H9 (cell line): ENCODE results near the gene HLA-DOB. TPM values are rescaled to one million over a fixed set of nuclear protein-coding genes. Genes with fewer than 3 reads are reported as not detected.

Experiments used
- DNase-seq: peaks from one replicate; pipeline ENCODE4 v3.0.0-alpha.2; 2017
- H2AFZ ChIP-seq: one replicate; pipeline ENCODE4 v1.6.1; 2013; ENCODE audit warnings: mild to moderate bottlenecking, low read length, control low read depth, moderate library complexity
- H2AK5ac ChIP-seq: 2 replicates; pipeline ENCODE4 v1.6.1; 2013; ENCODE audit warnings: low read length, control low read depth, mixed read lengths; ENCODE audit not compliant: insufficient read length
- H2BK120ac ChIP-seq: one replicate; pipeline ENCODE4 v1.6.1; 2013; ENCODE audit warnings: low read depth, mild to moderate bottlenecking, low read length, control low read depth, inconsistent platforms; ENCODE audit not compliant: poor library complexity, severe bottlenecking
- H2BK12ac ChIP-seq: 2 replicates; pipeline ENCODE4 v1.6.1; 2013; ENCODE audit warnings: low read length, control low read depth, mixed read lengths, low read depth; ENCODE audit not compliant: insufficient read length
- H2BK15ac ChIP-seq: 2 replicates; pipeline ENCODE4 v1.6.1; 2013; ENCODE audit warnings: low read depth, low read length, control low read depth
- H2BK20ac ChIP-seq: one replicate; pipeline ENCODE4 v1.6.1; 2013; ENCODE audit warnings: low read depth, mild to moderate bottlenecking, low read length, control low read depth, inconsistent platforms; ENCODE audit not compliant: poor library complexity, severe bottlenecking
- H2BK5ac ChIP-seq: 2 replicates; pipeline ENCODE4 v1.6.1; 2013; ENCODE audit warnings: low read length, control low read depth, mixed read lengths; ENCODE audit not compliant: insufficient read length
- H3K14ac ChIP-seq: 2 replicates; pipeline ENCODE4 v1.6.1; 2013; ENCODE audit warnings: low read length, control low read depth; ENCODE audit not compliant: insufficient read depth
- H3K18ac ChIP-seq: 2 replicates; pipeline ENCODE4 v1.6.1; 2013; ENCODE audit warnings: low read depth, mild to moderate bottlenecking, mixed read lengths, low read length, control low read depth; ENCODE audit not compliant: insufficient read length
- H3K23ac ChIP-seq: 2 replicates; pipeline ENCODE4 v1.6.1; 2013; ENCODE audit warnings: low read length, control low read depth, mixed read lengths, low read depth; ENCODE audit not compliant: insufficient read length
- H3K23me2 ChIP-seq: 2 replicates; pipeline ENCODE4 v1.6.1; 2013; ENCODE audit warnings: low read depth, mild to moderate bottlenecking, mixed read lengths, low read length, control low read depth; ENCODE audit not compliant: insufficient read length, poor library complexity, severe bottlenecking
- H3K27ac ChIP-seq: 2 replicates; pipeline ENCODE4 v1.5.1; 2013; ENCODE audit warnings: low read length, control low read depth, mixed read lengths, low read depth; ENCODE audit not compliant: insufficient read length
- H3K27me3 ChIP-seq: 2 replicates; pipeline ENCODE4 v1.6.1; 2013; ENCODE audit warnings: low read length, control low read depth, inconsistent platforms; ENCODE audit not compliant: insufficient read depth
- H3K4ac ChIP-seq: 2 replicates; pipeline ENCODE4 v1.6.1; 2013; ENCODE audit warnings: low read depth, mild to moderate bottlenecking, control low read depth, inconsistent platforms, low read length, moderate library complexity
- H3K4me1 ChIP-seq: 2 replicates; pipeline ENCODE4 v1.6.1; 2013; ENCODE audit warnings: low read length, control low read depth, inconsistent platforms; ENCODE audit not compliant: insufficient read depth
- H3K4me2 ChIP-seq: 2 replicates; pipeline ENCODE4 v1.6.1; 2013; ENCODE audit warnings: low read length, control low read depth, mixed read lengths; ENCODE audit not compliant: insufficient read length, insufficient read depth
- H3K56ac ChIP-seq: 2 replicates; pipeline ENCODE4 v1.6.1; 2013; ENCODE audit warnings: low read depth, mild to moderate bottlenecking, mixed read lengths, low read length, control low read depth; ENCODE audit not compliant: insufficient read length
- H3K79me1 ChIP-seq: 2 replicates; pipeline ENCODE4 v1.6.1; 2013; ENCODE audit warnings: low read depth, mild to moderate bottlenecking, moderate library complexity, low read length, control low read depth, inconsistent platforms; ENCODE audit not compliant: insufficient read depth, poor library complexity, severe bottlenecking
- H3K79me2 ChIP-seq: 2 replicates; pipeline ENCODE4 v1.6.1; 2013; ENCODE audit warnings: low read length, control low read depth, inconsistent platforms; ENCODE audit not compliant: insufficient read depth
- H3K9ac ChIP-seq: 2 replicates; pipeline ENCODE4 v1.6.1; 2013; ENCODE audit warnings: low read length, control low read depth, mixed read lengths; ENCODE audit not compliant: insufficient read length; ENCODE audit errors: extremely low read depth
- H3K9me3 ChIP-seq: one replicate; pipeline ENCODE4 v1.6.1; 2013; ENCODE audit warnings: low read depth, low read length, inconsistent platforms; ENCODE audit not compliant: control insufficient read depth
- H3T11ph ChIP-seq: one replicate; pipeline ENCODE4 v1.6.1; 2013; ENCODE audit warnings: mild to moderate bottlenecking, low read length, control low read depth, inconsistent platforms
- H4K20me1 ChIP-seq: one replicate; pipeline ENCODE4 v1.6.1; 2013; ENCODE audit not compliant: control insufficient read depth, insufficient read length, insufficient read depth
- H4K5ac ChIP-seq: 2 replicates; pipeline ENCODE4 v1.6.1; 2013; ENCODE audit warnings: low read depth, mild to moderate bottlenecking, mixed read lengths, low read length, control low read depth; ENCODE audit not compliant: insufficient read length
- H4K8ac ChIP-seq: replicated peaks from 2 replicates; pipeline ENCODE4 v1.6.1; 2013; ENCODE audit warnings: low read length, control low read depth, mixed read lengths, low read depth; ENCODE audit not compliant: insufficient read length
- H4K91ac ChIP-seq: 2 replicates; pipeline ENCODE4 v1.6.1; 2013; ENCODE audit warnings: low read depth, mild to moderate bottlenecking, moderate library complexity, mixed read lengths, low read length, control low read depth; ENCODE audit not compliant: insufficient read length
- H3K27ac Mint-ChIP-seq, 3 experiments: 2 replicates in 2 of 3; 3 replicates in 1 of 3; pipeline ENCODE4 v1.8.0; 2020 to 2021; ENCODE audit warnings: mixed read lengths in 3 of 3, mild to moderate bottlenecking in 1 of 3, moderate library complexity in 1 of 3
- H3K27me3 Mint-ChIP-seq: 2 replicates; pipeline ENCODE4 v1.8.0; 2021; ENCODE audit warnings: low read depth, mild to moderate bottlenecking, moderate library complexity, mixed read lengths
- H3K36me3 Mint-ChIP-seq, 3 experiments: 2 replicates in 2 of 3; 3 replicates in 1 of 3; pipeline ENCODE4 v1.8.0; 2020 to 2021; ENCODE audit warnings: low read depth in 3 of 3, mixed read lengths in 3 of 3; ENCODE audit not compliant: insufficient read depth in 1 of 3
- H3K4me1 Mint-ChIP-seq, 2 experiments: 2 replicates each; pipeline ENCODE4 v1.8.0; 2020; ENCODE audit warnings: mixed read lengths in 2 of 2
- H3K4me3 Mint-ChIP-seq, 2 experiments: 2 replicates in 1 of 2; 3 replicates in 1 of 2; pipeline ENCODE4 v1.8.0; 2020 to 2021; ENCODE audit warnings: mild to moderate bottlenecking in 2 of 2, mixed read lengths in 2 of 2, moderate library complexity in 1 of 2
- H3K9me3 Mint-ChIP-seq, 2 experiments: 2 replicates in 1 of 2; 3 replicates in 1 of 2; pipeline ENCODE4 v1.8.0; 2020; ENCODE audit warnings: mild to moderate bottlenecking in 2 of 2, mixed read lengths in 2 of 2, moderate library complexity in 1 of 2
- CTCF ChIP-seq: fragments of 200-600 bp; sonication (generic); conservative IDR thresholded peaks from 3 replicates; pipeline ENCODE4 v1.8.0; 2021; ENCODE audit warnings: antibody characterized with exemption, mild to moderate bottlenecking
- WGBS: extraction: QIAGEN DNeasy Blood & Tissue Kit; methylation state at CpG from one replicate; pipeline ENCODE4 v1.1.7; 2013; ENCODE audit warnings: missing lambda C conversion rate, low lambda C conversion rate, mixed read lengths; ENCODE audit not compliant: insufficient read length; ENCODE audit errors: extremely low coverage; 5-methylcytosine and 5-hydroxymethylcytosine counted together
- total RNA-seq: library from RNA; stranded (reverse); gene quantifications from 2 replicates; pipeline ENCODE4 v1.2.1, GENCODE V29; 2021

HLA-DOB gene
- total RNA-seq, 1 experiment from 2014 or later: 0.20 TPM

GRCh38 chr6:32763421-32763820 lies 53.4 kb downstream of the HLA-DOB start, which contains the start of gene HLA-DQB2:
Gene HLA-DQB2 (minus strand): TSS chr6:32763532. CDS start chr6:32763470, 62 bp downstream.
- Mint-ChIP-seq H3K27ac (no peak within 1 kb of the TSS), H3K9me3 (no peaks in the 10 kb centered on the region; a peak in 1 of 5 replicates), H3K4me3 (no peak within 1 kb of the TSS), H3K36me3 (no peaks in the 10 kb centered on the region; a peak in 1 of 7 replicates), H3K4me1 (peaks cover 18 to 22% of the 10 kb centered on the region in 2 experiments), H3K27me3 (peaks cover 6% of the 10 kb centered on the region)
- Histone ChIP-seq H2BK20ac (no peak within 1 kb of the TSS), H3K14ac (no peak within 1 kb of the TSS), H4K91ac (no peak within 1 kb of the TSS), H3K79me2 (no peaks in the 10 kb centered on the region), H3K79me1 (no peaks in the 10 kb centered on the region), H4K8ac (no peak within 1 kb of the TSS), H2AK5ac (no peak within 1 kb of the TSS), H2BK15ac (no peak within 1 kb of the TSS; the same call in 1 of the 2 replicates), H3K4me2 (no peak within 1 kb of the TSS), H4K5ac (no peak within 1 kb of the TSS), H3K27me3 (no peaks in the 10 kb centered on the region), H3K23me2 (no peaks in the 10 kb centered on the region), H3K23ac (no peak within 1 kb of the TSS), H3K4ac (no peak within 1 kb of the TSS), H2AFZ (no peak within 1 kb of the TSS), H4K20me1 (no peaks in the 10 kb centered on the region), H3T11ph (no peak within 1 kb of the TSS), H3K4me1 (no peaks in the 10 kb centered on the region), H3K9me3 (no peaks in the 10 kb centered on the region), H2BK120ac (no peak within 1 kb of the TSS), H3K18ac (no peak within 1 kb of the TSS), H2BK5ac (no peak within 1 kb of the TSS), H3K56ac (no peak within 1 kb of the TSS), H2BK12ac (no peak within 1 kb of the TSS), H3K27ac (no peak within 1 kb of the TSS), H3K9ac (no peak within 1 kb of the TSS)
- no CpG with 5 or more reads among the region's 4 CpGs for WGBS
- no peak for DNase-seq
- TF ChIP-seq CTCF: no peak

Other genes starting within 250 kb of the HLA-DOB start
- 24.7 and 25.9 TPM in 2 replicates for gene HLA-DRB1, start 227.2 kb downstream of the HLA-DOB start, total RNA-seq
- 0.68 and 1.7 TPM in 2 replicates for gene HLA-DQA1, start 179.6 kb downstream of the HLA-DOB start, total RNA-seq
- gene HLA-DQB1, start 150.3 kb downstream of the HLA-DOB start, total RNA-seq: 39.2 and 41.0 TPM in 2 replicates
- gene HLA-DQA2, start 75.6 kb downstream of the HLA-DOB start, total RNA-seq: not detected in 2 replicates
- not detected in 2 replicates for gene HLA-DQB2, start 53.5 kb downstream of the HLA-DOB start, total RNA-seq
- gene TAP2, start 21.7 kb upstream of the HLA-DOB start, total RNA-seq: 16.3 and 20.3 TPM in 2 replicates
- gene PSMB8, start 27.0 kb upstream of the HLA-DOB start, total RNA-seq: 17.6 and 19.1 TPM in 2 replicates
- 12.1 and 12.7 TPM in 2 replicates for gene TAP1, start 36.7 kb upstream of the HLA-DOB start, total RNA-seq
- gene PSMB9, start 37.2 kb upstream of the HLA-DOB start, total RNA-seq: 3.2 and 3.5 TPM in 2 replicates
- 1.5 and 1.7 TPM in 2 replicates for gene HLA-DMB, start 124.0 kb upstream of the HLA-DOB start, total RNA-seq
- 6.6 and 7.5 TPM in 2 replicates for gene HLA-DMA, start 136.1 kb upstream of the HLA-DOB start, total RNA-seq
- 244 and 252 TPM in 2 replicates for gene BRD2, start 151.6 kb upstream of the HLA-DOB start, total RNA-seq
- 15.3 and 15.6 TPM in 2 replicates for gene HLA-DOA, start 192.6 kb upstream of the HLA-DOB start, total RNA-seq